Lung microvascular endothelial cell (primary cell): Measurements from ENCODE around the gene SIX4. TPM values are rescaled to one million over a fixed set of nuclear protein-coding genes. Genes with fewer than 3 reads are reported as not detected.
"Not testable (repeated sequence)": the region's sequence is repeated elsewhere in the genome, so short reads cannot be mapped to it uniquely, and the experiment has no call there.

Experiments used
- DNase-seq, 2 donors: peaks; one replicate each; pipeline versions ENCODE4 v3.0.0 to v3.0.0-alpha.2; 2010; ENCODE audit warnings: low read depth in 2 of 2
- total RNA-seq: library from RNA; depleted of rRNA; stranded (reverse); fragments of >200 nt; gene quantifications from 2 replicates; pipeline ENCODE4 v1.2.1, GENCODE V29; 2014

The SIX4 gene
- 0.20 and 0.87 TPM in 2 replicates for total RNA-seq

DNA sequence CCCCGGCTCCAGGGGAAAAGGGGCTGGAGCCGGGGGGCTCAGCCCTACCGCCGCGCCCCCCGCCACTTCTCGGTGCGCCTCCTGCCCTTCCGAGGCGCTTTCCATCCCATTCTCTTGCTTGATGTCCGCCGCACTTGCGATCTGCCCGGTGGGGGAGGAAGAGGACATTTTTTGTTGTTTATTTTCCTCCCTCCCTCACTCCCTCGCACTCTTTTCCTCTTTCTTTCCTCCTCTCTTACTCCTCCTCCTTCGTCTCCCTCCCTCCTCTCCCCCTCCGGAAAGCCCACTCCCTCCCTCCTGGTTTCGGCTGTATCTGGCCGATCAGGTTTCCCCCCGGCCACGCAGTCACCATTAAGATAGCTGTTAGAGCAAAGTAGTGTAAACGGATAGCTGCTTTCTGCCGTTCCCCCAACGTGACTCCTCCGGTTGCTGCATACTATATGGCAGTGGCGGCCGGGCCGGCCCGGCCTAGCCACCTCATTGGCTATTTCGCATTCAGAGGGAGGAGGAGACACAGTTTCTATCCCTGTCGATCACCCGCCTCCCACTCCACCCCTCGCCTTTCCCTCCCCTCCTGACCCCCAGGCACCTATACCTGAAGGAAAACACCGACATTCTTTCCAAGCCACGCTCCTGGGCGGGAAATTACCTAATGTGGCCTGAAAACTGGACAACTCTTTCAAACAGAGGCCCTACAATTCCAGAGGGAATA is at the start of gene SIX4:
SIX4 (minus strand) TSS at position 445 of the 712 bp plus-strand sequence; CDS start at position 168, 277 bp downstream.
- peak; percentile 80 to 83 for DNase-seq

- no peak for DNase-seq
Measured at GRCh38 chr14:60773558-60773957, 49.4 kb upstream of the SIX4 start.

- no peak for DNase-seq
Measured at GRCh38 chr14:60771117-60771516, 47.0 kb upstream of the SIX4 start.

- DNase-seq: no peak
Measured at GRCh38 chr14:60768602-60769001, 44.5 kb upstream of the SIX4 start.

DNA sequence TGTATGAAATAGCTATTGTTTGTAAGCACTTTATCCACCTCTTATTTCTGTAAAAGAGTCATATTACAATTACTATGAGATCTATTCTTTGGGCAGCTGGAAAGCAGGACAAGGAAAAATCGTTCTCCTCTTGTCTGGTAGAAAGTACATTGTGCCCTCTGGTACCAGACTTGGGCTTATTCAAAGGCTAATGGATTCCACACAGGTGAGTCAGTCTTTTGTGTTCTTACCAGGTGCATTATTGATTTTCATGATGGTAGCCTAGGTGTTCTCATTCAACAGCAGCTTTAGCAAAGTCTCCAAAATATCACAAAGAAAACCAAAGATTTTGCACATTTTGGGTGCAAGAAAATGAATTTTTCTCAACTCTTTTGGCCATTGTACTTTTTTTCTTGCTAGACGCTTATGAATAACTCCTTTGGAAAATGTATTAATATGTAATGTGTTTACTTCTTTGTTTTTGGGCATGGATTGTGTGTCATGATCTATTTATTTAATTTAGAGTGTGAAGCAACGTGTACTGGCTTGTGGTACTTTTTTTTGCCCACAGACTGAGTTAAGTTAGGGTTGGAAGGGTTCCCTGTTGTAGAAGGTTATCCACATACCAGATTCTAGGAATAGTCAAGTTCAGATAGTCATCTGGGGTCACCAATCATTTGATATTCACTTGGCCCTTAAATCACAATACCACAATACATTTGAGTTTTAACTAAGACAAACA is 36.7 kb upstream of the SIX4 start:
- DNase-seq: no peak

- DNase-seq: no peak
Measured at GRCh38 chr14:60760209-60760608, 36.1 kb upstream of the SIX4 start.

- no peak for DNase-seq
Measured at GRCh38 chr14:60758885-60759284, 34.7 kb upstream of the SIX4 start.

GRCh38 chr14:60757567-60758002 is 33.4 kb upstream of the SIX4 start:
- peak; percentile 52 to 76 for DNase-seq

GRCh38 chr14:60756847-60757246 is 32.7 kb upstream of the SIX4 start:
- DNase-seq: peak in 1 of 2 donors; percentile 15

- DNase-seq: no peak
Measured at GRCh38 chr14:60753264-60754119, 29.3 kb upstream of the SIX4 start.

DNA sequence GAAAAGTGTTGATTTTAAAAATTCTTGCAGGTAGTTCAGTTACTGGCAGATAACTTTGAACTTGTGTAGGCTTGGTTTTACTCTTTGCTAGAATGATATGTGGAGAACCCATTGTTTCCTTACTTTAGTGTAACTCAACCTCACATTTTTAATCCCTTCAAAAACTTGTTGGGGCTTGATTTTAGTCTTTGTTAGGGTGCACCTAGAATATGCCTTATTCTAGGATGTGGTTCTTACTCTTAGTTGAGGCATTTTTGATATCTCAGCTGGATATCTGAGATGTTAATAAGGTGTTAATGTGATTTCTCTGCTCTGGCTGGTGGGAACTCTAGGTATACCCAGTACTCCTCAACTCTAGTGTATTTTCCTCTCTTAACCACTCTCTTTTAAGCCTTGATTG is 20.4 kb upstream of the SIX4 start:
- no peak for DNase-seq

DNA sequence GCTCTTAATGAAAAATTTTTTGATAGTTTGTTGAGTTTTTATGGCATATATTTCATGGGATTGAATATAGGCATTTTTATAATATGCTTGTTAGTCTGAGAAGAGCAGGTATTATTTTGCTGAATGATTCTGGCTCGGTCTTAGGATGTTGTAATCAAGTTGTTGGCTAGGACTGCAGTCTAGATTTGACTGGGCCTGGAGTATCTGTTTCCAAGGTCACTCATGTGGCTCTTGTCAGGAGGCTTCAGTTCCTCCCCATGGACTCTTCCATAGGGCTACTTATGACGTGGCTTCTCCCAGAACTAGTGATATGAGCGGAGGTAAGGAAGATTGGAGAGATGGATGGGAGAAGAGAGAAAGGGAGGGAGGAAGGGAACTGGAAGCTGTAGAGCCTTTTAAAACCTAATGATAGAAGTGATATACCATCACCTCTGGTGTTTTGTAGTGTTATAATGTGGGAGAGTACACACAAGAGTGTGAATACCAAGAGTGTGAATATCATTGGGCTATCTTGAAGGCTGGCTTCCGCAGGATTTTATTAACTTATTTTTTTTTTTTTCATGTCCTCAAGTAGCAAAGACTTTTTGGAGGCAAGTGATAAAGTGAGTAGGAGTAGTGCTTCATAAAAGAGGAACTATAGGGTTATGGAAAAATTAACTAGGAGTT is 14.8 kb upstream of the SIX4 start:
- DNase-seq: no peak

DNA sequence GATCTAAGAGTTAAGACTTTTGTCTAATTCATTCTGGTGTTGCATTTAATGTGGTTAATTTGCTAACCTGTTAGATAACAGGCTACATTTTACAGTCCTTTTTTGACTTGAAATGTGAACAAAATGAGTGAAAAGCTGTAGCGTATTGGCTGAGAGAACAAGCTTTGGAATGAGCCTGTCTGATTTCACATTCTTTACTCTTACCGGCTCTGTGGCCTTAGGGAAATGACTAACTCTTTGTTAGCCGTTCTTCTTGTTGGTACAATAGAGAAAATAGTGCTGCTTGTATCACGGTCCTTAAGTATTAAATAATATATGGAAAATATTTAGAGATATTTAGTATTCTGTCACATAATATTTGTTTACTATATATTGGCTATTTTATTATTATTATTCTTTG is 12.3 kb upstream of the SIX4 start:
- DNase-seq: peak; percentile 64 to 84

DNA sequence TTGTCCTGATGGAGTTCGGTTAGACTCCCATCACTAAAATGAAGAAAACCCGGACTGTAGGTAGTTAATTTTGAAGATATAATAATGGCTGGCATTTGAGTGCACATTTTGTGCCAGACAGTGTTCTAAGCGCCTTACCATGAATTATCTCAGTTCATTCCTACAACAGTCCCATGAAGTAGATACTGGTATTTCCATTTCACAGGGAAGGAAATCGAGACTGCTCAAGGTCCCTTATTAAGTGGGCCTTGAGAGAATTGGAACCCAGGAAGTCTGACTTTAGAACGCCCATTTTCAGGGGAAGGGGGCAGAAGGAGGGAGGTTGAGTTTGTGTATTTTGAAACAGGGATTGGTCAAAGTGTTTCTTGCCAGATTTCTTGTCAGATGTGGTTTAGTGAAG is 11.3 kb upstream of the SIX4 start:
- no peak for DNase-seq

- DNase-seq: peak; percentile 88 to 92
Measured at GRCh38 chr14:60734465-60735242, 10.5 kb upstream of the SIX4 start, which contains the start of gene MNAT1. Gene MNAT1, plus strand, starts transcription at chr14:60734761. Its CDS starts 102 bp downstream, at chr14:60734863.

GRCh38 chr14:60732840-60733483 is 8.8 kb upstream of the SIX4 start:
- DNase-seq: no peak

DNA sequence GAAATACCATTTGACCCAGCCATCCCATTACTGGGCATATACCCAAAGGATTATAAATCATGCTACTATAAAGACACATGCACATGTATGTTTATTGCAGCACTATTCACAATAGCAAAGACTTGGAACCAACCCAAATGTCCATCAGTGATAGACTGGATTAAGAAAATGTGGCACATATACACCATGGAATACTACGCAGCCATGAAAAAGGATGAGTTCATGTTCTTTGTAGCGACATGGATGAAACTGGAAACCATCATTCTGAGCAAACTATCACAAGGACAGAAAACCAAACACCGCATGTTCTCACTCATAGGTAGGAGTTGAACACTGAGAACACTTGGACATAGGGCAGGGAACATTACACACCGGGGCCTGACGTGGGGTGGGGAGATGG is 7.1 kb upstream of the SIX4 start:
- not testable (repeated sequence) for DNase-seq

GRCh38 chr14:60723116-60723906 is 840 bp downstream of the SIX4 start:
- peak; percentile 56 to 68 for DNase-seq
